NT2/D1 (cell line): ENCODE data around the gene ABI3BP.

ENCODE experiments used
- SUZ12 ChIP-seq: IDR thresholded peaks from 2 replicates; pipeline ENCODE4 v1.6.1; 2011; ENCODE audit not compliant: insufficient read length, insufficient read depth; ENCODE audit errors: extremely low read depth
- YY1 ChIP-seq: IDR thresholded peaks from 2 replicates; pipeline ENCODE4 v1.6.1; 2011; ENCODE audit not compliant: insufficient read length, insufficient read depth
- ZNF274 ChIP-seq: IDR thresholded peaks from 2 replicates; pipeline ENCODE4 v1.6.1; 2011; ENCODE audit warnings: mild to moderate bottlenecking, low read depth, low read length

DNA sequence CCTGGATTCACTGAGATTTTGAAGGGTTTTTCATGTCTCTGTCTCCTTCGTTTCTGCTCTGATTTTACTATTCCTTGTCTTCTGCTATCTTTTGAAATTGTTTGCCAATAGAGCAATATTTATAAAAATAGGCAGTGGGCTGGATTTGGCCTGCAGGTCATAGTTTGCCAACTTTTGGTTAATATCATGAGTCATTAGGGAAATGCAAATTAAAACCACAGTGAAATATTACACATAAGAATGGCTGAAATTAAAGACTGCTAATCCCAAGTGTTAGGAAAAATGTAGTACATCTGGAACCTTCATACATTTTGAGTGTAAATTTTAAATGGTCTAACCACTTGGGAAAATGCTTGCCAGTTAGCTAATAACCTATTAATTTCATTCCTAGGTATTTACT is 56.3 kb downstream of the ABI3BP start:
- TF ChIP-seq SUZ12 (no peak), YY1 (no peak), ZNF274 (no peak)
